Measurements from ENCODE around the gene HES3.

GRCh38 chr1:6222636-6223035 is 21.3 kb upstream of the HES3 start:
- TF ChIP-seq TAF1 (IDR thresholded peaks at IDR 0.05; ENCODE audit: borderline replicate concordance, low read depth, low read length) (no peak), HCFC1 (IDR thresholded peaks at IDR 0.05; ENCODE audit: low read length) (no peak), CEBPB (IDR thresholded peaks at IDR 0.05; ENCODE audit: borderline replicate concordance in 1 of 2, low read depth in 2 of 2, low read length in 2 of 2) (no peak), ZNF24 (IDR thresholded peaks at IDR 0.05) (no peak), CTCF (IDR thresholded peaks at IDR 0.05 in 2 of 3, conservative IDR thresholded peaks at IDR 0.05 in 1 of 3; ENCODE audit: control insufficient read depth in 2 of 3, extremely low read depth in 1 of 3, insufficient read depth in 1 of 3, low read depth in 3 of 3, low read length in 3 of 3) (no peak), BACH1 (IDR thresholded peaks at IDR 0.05; ENCODE audit: borderline replicate concordance) (no peak), SREBF1 (IDR thresholded peaks at IDR 0.05; ENCODE audit: low read length) (no peak)

Measured in GM12878 (cell line).